ENCODE measurements around the gene ERH. TPM values are rescaled to one million over a fixed set of nuclear protein-coding genes. Genes with fewer than 3 reads are reported as not detected.

ERH gene
- total RNA-seq, 1 experiment from 2014 or later, result 222 TPM

DNA sequence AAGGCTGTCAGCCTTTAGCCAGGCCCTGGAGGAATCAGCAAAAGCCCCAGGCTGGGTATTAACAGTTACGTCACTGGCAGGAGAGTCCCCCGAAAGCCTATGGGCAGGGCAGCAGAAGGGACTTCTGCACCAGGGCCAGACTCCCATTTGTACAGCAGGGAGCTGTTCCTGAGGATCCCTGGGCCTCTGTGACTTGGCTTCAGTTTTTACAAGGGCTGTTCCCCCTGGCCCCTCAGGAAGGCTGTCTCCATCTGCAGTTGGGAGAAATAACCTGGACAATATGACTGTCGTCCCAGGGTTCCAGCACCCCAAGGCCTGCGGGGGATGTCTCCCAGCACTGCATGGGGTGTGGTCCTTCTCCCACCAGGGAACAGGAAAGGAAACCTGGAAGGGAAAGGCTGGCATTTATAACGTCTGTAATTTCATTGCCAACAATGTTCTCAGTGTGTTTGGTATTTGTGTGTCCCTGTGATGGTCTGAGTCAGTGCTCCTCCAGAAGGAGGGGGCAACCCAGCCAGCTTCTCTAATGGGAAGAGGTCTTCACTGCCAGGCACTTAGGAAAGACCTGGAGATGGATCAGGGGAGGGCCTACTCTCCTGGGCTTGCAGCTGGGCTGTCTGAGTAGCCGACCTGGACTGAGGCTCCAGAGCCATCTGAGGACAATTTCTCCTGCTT lies 42.4 kb downstream of the ERH start:
- Histone ChIP-seq H3K4me3 (ENCODE audit: low read depth in 2 of 2, low read length in 2 of 2) (no peak overlapping the region), H3K9me3 (ENCODE audit: control insufficient read depth, insufficient read depth, low read depth, low read length) (no peaks in the 10 kb centered on the region), H3K27ac (ENCODE audit: low read length) (no peak overlapping the region), H3K36me3 (ENCODE audit: control insufficient read depth, insufficient read depth, low read length) (no peaks in the 10 kb centered on the region), H3K27me3 (ENCODE audit: control insufficient read depth, insufficient read depth, low read length) (no peaks in the 10 kb centered on the region), H3K4me1 (ENCODE audit: control insufficient read depth, insufficient read depth, low read length) (no peaks in the 10 kb centered on the region)
- ChIA-PET CTCF (no interaction called here), POLR2A (interaction anchor here (0.6 kb wide), 1 partner anchor 14 kb away, joined by 4 read pairs; no protein-coding TSS in a partner anchor)
- no peak for TF ChIP-seq TCF7L2 (IDR thresholded peaks at IDR 0.05; ENCODE audit: low read depth, low read length)
- TF ChIP-seq REST (IDR thresholded peaks at IDR 0.05; ENCODE audit: insufficient read depth in 1 of 2, low read depth in 2 of 2, low read length in 1 of 2), result no peak
- ATAC-seq, result no peak
- no TSS peak for BruUV-seq (replicated peaks)
- DNase-seq (ENCODE audit: low read depth, low spot score), result no peak
- intact Hi-C loops (cut with micrococcal nuclease; ENCODE audit: unreplicated experiment), result loop anchor here (10.0 kb wide), 1 partner anchor 111 kb away; no protein-coding TSS in a partner anchor
- in situ Hi-C loops (cut with HindIII; ENCODE audit: low pct_unique_long_range_greater_than_20kb, low sequenced_read_pairs), result no loop called here

DNA sequence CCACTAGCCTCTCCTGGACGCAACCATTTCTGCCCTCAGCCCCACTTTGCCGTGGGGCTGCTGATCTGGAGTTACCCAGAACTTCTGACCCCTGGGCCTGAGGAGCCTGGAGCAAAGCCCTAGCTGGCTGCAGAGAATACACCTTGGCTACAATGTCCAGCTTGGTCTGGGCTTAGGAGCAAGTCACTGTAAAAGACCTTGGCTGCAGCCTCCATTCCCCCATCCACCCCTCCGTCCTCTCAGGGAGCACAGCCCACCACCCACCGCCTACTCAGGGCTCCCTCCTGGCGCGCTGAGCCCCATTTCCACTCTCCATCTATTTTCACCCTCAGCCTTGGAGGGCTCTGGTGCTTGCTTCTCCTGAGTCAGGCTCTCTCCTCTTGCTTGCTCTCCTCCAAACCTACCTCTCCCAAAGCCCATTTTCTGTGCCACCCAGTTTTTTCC lies 42.9 kb downstream of the ERH start:
- ChIA-PET POLR2A (interaction anchor here (0.6 kb wide), 1 partner anchor 163 kb away, joined by 3 read pairs; no protein-coding TSS in a partner anchor), CTCF (no interaction called here)
- Histone ChIP-seq H3K36me3 (ENCODE audit: control insufficient read depth, insufficient read depth, low read length) (no peaks in the 10 kb centered on the region), H3K9me3 (ENCODE audit: control insufficient read depth, insufficient read depth, low read depth, low read length) (no peaks in the 10 kb centered on the region), H3K4me1 (ENCODE audit: control insufficient read depth, insufficient read depth, low read length) (no peaks in the 10 kb centered on the region), H3K4me3 (ENCODE audit: low read depth in 2 of 2, low read length in 2 of 2) (no peak overlapping the region), H3K27me3 (ENCODE audit: control insufficient read depth, insufficient read depth, low read length) (no peaks in the 10 kb centered on the region), H3K27ac (ENCODE audit: low read length) (no peak overlapping the region)
- intact Hi-C loops (cut with micrococcal nuclease; ENCODE audit: unreplicated experiment), result loop anchor here (10.0 kb wide), 1 partner anchor 110 kb away; no protein-coding TSS in a partner anchor
- DNase-seq (ENCODE audit: low read depth, low spot score) (no peak), ATAC-seq (no peak)
- in situ Hi-C loops (cut with HindIII; ENCODE audit: low pct_unique_long_range_greater_than_20kb, low sequenced_read_pairs), result no loop called here
- no TSS peak for BruUV-seq (replicated peaks)
- TF ChIP-seq TCF7L2 (IDR thresholded peaks at IDR 0.05; ENCODE audit: low read depth, low read length) (no peak), POLR2AphosphoS5 (IDR thresholded peaks at IDR 0.05; ENCODE audit: low read depth, low read length) (no peak), REST (IDR thresholded peaks at IDR 0.05; ENCODE audit: insufficient read depth in 1 of 2, low read depth in 2 of 2, low read length in 1 of 2) (no peak), SIN3A (IDR thresholded peaks at IDR 0.05; ENCODE audit: borderline replicate concordance, insufficient read depth, low read depth, low read length) (no peak)
- TF ChIP-seq, protein P1, sequence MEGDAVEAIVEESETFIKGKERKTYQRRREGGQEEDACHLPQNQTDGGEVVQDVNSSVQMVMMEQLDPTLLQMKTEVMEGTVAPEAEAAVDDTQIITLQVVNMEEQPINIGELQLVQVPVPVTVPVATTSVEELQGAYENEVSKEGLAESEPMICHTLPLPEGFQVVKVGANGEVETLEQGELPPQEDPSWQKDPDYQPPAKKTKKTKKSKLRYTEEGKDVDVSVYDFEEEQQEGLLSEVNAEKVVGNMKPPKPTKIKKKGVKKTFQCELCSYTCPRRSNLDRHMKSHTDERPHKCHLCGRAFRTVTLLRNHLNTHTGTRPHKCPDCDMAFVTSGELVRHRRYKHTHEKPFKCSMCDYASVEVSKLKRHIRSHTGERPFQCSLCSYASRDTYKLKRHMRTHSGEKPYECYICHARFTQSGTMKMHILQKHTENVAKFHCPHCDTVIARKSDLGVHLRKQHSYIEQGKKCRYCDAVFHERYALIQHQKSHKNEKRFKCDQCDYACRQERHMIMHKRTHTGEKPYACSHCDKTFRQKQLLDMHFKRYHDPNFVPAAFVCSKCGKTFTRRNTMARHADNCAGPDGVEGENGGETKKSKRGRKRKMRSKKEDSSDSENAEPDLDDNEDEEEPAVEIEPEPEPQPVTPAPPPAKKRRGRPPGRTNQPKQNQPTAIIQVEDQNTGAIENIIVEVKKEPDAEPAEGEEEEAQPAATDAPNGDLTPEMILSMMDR (IDR thresholded peaks at IDR 0.05), result no peak

Measured in Panc1 (cell line).